HK-2 (cell line): ENCODE results near the gene KCMF1.

ENCODE experiments used
- DNase-seq: peaks from one replicate; pipeline ENCODE4 v3.0.0-alpha.2; 2018; ENCODE audit not compliant: unreplicated experiment

KCMF1 gene

GRCh38 chr2:85078536-85078935, 107.6 kb downstream of the KCMF1 start:
- DNase-seq = no peak

- DNase-seq = no peak
Measured at GRCh38 chr2:85083092-85083491, 112.1 kb downstream of the KCMF1 start.

- DNase-seq = no peak
Measured at GRCh38 chr2:85085563-85085962, 114.6 kb downstream of the KCMF1 start.

- no peak for DNase-seq
Measured at GRCh38 chr2:85087541-85087940, 116.6 kb downstream of the KCMF1 start.

- no peak for DNase-seq
Measured at GRCh38 chr2:85088921-85089320, 118.0 kb downstream of the KCMF1 start.

GRCh38 chr2:85089585-85089984, 118.6 kb downstream of the KCMF1 start:
- DNase-seq = no peak

- no peak for DNase-seq
Measured at GRCh38 chr2:85091838-85092237, 120.9 kb downstream of the KCMF1 start.

- no peak for DNase-seq
Measured at GRCh38 chr2:85095094-85095493, 124.1 kb downstream of the KCMF1 start.

GRCh38 chr2:85096616-85097015, 125.7 kb downstream of the KCMF1 start:
- no peak for DNase-seq

- no peak for DNase-seq
Measured at GRCh38 chr2:85104228-85104627, 133.3 kb downstream of the KCMF1 start.

GRCh38 chr2:85106489-85107180, 135.7 kb downstream of the KCMF1 start:
- DNase-seq = no peak
